ENCODE results near the gene C1QTNF6. TPM values are rescaled to one million over a fixed set of nuclear protein-coding genes. Genes with fewer than 3 reads are reported as not detected.
A peak's percentile ranks its signal among the peaks of the same experiment; 100 is the strongest.

Gene C1QTNF6
- total and polyA plus RNA-seq, 2 donors (not counting 1 experiment from before 2014, with no cell fraction given) = 3.5 to 7.4 TPM

DNA sequence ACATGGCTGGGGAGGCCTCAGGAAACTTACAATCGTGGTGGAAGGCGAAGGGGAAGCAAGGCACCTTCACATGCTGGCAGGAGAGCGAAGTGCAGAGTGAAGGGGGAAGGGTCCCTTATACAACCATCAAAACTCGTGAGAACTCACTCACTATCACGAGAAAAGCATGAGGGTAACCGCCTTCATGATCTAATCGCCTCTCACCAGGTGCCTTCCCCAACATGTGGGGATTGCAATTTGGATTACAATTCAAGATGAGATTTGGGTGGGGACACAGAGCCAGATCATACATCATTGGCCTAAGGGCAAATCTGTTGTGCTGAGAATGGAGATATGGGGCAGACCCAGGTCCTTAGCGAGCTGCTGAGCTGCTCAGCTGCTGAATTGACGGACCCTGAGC lies 13.1 kb downstream of the C1QTNF6 start:
- TF ChIP-seq, protein P1, sequence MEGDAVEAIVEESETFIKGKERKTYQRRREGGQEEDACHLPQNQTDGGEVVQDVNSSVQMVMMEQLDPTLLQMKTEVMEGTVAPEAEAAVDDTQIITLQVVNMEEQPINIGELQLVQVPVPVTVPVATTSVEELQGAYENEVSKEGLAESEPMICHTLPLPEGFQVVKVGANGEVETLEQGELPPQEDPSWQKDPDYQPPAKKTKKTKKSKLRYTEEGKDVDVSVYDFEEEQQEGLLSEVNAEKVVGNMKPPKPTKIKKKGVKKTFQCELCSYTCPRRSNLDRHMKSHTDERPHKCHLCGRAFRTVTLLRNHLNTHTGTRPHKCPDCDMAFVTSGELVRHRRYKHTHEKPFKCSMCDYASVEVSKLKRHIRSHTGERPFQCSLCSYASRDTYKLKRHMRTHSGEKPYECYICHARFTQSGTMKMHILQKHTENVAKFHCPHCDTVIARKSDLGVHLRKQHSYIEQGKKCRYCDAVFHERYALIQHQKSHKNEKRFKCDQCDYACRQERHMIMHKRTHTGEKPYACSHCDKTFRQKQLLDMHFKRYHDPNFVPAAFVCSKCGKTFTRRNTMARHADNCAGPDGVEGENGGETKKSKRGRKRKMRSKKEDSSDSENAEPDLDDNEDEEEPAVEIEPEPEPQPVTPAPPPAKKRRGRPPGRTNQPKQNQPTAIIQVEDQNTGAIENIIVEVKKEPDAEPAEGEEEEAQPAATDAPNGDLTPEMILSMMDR (conservative IDR thresholded peaks at IDR 0.05 in 1 of 2, IDR thresholded peaks at IDR 0.05 in 1 of 2; ENCODE audit: low read depth in 1 of 2, low read length in 2 of 2) = no peak
- no peak for TF ChIP-seq EZH2 (IDR thresholded peaks at IDR 0.05; ENCODE audit: low read length, missing control alignments)
- H3K4me1 ChIP-seq (ENCODE audit: control insufficient read depth, extremely low read depth, insufficient read depth, low read length) = peaks cover 14% of the 10 kb centered on the region

DNA sequence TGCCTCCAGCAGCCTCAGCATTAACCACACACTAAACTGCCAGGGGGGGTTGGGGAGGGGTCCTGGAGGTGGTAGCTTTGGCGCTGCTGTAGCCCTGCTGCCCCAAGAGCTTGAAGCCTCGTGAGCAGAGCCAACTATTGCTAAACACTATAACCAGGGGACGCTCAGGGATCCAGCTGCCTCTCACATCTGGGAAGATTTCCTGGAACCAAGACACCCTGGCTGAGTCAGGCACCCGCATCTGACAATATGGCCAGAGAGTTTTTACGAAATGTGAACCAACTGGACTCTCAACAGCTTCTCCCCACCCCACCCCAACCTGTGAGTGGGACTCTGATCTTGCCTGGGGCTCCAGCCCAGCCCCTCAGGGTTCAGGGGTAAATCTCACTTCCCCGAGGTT lies 14.3 kb downstream of the C1QTNF6 start:
- peak in 1 of 2 donors; percentile 75 for DNase-seq (ENCODE audit: low read depth in 2 of 2)
- Histone ChIP-seq H3K4me3 (replicated peaks in 1 of 4; ENCODE audit: control extremely low read depth in 1 of 4, insufficient read depth in 1 of 4, low read depth in 3 of 4, low read length in 4 of 4) (no peak overlapping the region), H3K79me2 (ENCODE audit: control insufficient read depth, insufficient read depth, low read length) (no peaks in the 10 kb centered on the region), H3K27ac (ENCODE audit: insufficient read depth, low read length) (no peak overlapping the region), H3K36me3 (ENCODE audit: control insufficient read depth, insufficient read depth, low read length) (no peaks in the 10 kb centered on the region), H3K9me3 (ENCODE audit: control insufficient read depth, insufficient read depth, low read depth, low read length) (no peaks in the 10 kb centered on the region), H2AFZ (ENCODE audit: low read length) (no peak overlapping the region), H3K27me3 (ENCODE audit: control insufficient read depth, insufficient read depth, low read length) (peaks cover 3% of the 10 kb centered on the region), H3K9ac (ENCODE audit: insufficient read depth, low read length) (no peak overlapping the region), H4K20me1 (ENCODE audit: control insufficient read depth, extremely low read depth, insufficient read depth, low read length) (no peaks in the 10 kb centered on the region), H3K4me2 (ENCODE audit: extremely low read depth, insufficient read depth, low read length) (no peak overlapping the region), H3K4me1 (ENCODE audit: control insufficient read depth, extremely low read depth, insufficient read depth, low read length) (peaks cover 14% of the 10 kb centered on the region)
- TF ChIP-seq, protein P1 (conservative IDR thresholded peaks at IDR 0.05 in 1 of 2, IDR thresholded peaks at IDR 0.05 in 1 of 2; ENCODE audit: low read depth in 1 of 2, low read length in 2 of 2) = no peak
- no peak for TF ChIP-seq EZH2 (IDR thresholded peaks at IDR 0.05; ENCODE audit: low read length, missing control alignments)

More for the DNA sequence above, 13.1 kb downstream of the C1QTNF6 start:
- DNase-seq (ENCODE audit: low read depth in 2 of 2) = no peak
- no peaks in the 10 kb centered on the region for H3K79me2 ChIP-seq (ENCODE audit: control insufficient read depth, insufficient read depth, low read length)
- peaks cover 3% of the 10 kb centered on the region for H3K27me3 ChIP-seq (ENCODE audit: control insufficient read depth, insufficient read depth, low read length)
- no peaks in the 10 kb centered on the region for H4K20me1 ChIP-seq (ENCODE audit: control insufficient read depth, extremely low read depth, insufficient read depth, low read length)
- H3K4me3 ChIP-seq (replicated peaks in 1 of 4; ENCODE audit: control extremely low read depth in 1 of 4, insufficient read depth in 1 of 4, low read depth in 3 of 4, low read length in 4 of 4) = no peak overlapping the region
- no peaks in the 10 kb centered on the region for H3K36me3 ChIP-seq (ENCODE audit: control insufficient read depth, insufficient read depth, low read length)
- H3K9ac ChIP-seq (ENCODE audit: insufficient read depth, low read length) = no peak overlapping the region
- H3K4me2 ChIP-seq (ENCODE audit: extremely low read depth, insufficient read depth, low read length) = no peak overlapping the region
- no peak overlapping the region for H2AFZ ChIP-seq (ENCODE audit: low read length)
- H3K27ac ChIP-seq (ENCODE audit: insufficient read depth, low read length) = no peak overlapping the region
- no peaks in the 10 kb centered on the region for H3K9me3 ChIP-seq (ENCODE audit: control insufficient read depth, insufficient read depth, low read depth, low read length)

DNA sequence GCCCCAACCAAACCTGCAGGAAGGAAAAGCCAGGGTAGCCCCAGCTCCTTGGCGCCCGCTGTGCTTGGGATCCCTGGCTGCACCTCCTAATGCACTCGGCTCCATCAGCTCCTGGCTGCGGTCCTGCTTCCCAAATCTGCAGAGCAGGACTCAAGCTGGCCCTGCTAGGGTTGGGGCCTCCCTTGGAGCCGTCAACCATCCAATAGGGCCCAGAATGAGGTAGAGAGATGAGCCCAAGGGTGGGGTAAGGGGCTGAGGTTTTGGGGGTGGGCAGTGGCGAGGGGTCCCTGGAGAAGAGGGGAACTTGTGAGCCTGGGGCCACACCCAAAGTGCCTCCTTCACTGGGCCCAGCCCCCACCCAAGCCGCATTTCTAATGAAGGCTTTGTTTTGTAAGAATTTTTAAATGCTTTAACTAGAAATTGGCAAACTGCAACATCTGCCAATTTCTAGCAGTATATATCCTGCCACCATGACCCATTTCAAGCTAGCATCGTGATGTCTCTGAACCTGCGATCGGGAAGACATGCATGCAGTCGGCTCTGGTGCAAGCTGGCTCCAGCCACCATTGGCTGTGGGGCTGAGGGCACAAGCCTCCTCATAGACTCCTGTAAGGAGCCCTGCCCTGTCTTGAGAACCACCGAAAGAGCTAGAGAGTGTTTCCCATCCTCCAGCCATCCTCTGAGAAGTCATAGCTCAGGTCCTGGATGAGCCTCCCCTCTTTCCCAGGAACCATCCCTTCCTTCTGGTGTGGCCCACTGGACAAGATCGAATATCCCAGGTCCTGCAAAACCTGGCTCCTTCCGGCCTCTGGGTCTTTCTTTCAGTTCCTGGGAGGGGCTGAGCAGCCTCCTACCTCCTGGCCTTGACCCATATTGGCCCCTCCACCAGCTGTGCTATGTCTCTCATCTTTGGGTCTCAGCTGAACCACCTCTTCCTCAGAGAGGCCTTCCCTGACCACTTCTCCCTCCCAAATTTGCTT lies 15.5 kb downstream of the C1QTNF6 start:
- H4K20me1 ChIP-seq (ENCODE audit: control insufficient read depth, extremely low read depth, insufficient read depth, low read length) = no peaks in the 10 kb centered on the region
- no peak overlapping the region for H3K4me2 ChIP-seq (ENCODE audit: extremely low read depth, insufficient read depth, low read length)
- no peak for DNase-seq (ENCODE audit: low read depth in 2 of 2)
- no peak for TF ChIP-seq EZH2 (IDR thresholded peaks at IDR 0.05; ENCODE audit: low read length, missing control alignments)
- TF ChIP-seq, protein P1 (conservative IDR thresholded peaks at IDR 0.05 in 1 of 2, IDR thresholded peaks at IDR 0.05 in 1 of 2; ENCODE audit: low read depth in 1 of 2, low read length in 2 of 2) = no peak
- no peak overlapping the region for H3K4me3 ChIP-seq (replicated peaks in 1 of 4; ENCODE audit: control extremely low read depth in 1 of 4, insufficient read depth in 1 of 4, low read depth in 3 of 4, low read length in 4 of 4)
- H2AFZ ChIP-seq (ENCODE audit: low read length) = no peak overlapping the region
- no peaks in the 10 kb centered on the region for H3K79me2 ChIP-seq (ENCODE audit: control insufficient read depth, insufficient read depth, low read length)
- no peak overlapping the region for H3K9ac ChIP-seq (ENCODE audit: insufficient read depth, low read length)
- H3K27me3 ChIP-seq (ENCODE audit: control insufficient read depth, insufficient read depth, low read length) = peaks cover 12% of the 10 kb centered on the region
- peaks cover 14% of the 10 kb centered on the region for H3K4me1 ChIP-seq (ENCODE audit: control insufficient read depth, extremely low read depth, insufficient read depth, low read length)
- H3K36me3 ChIP-seq (ENCODE audit: control insufficient read depth, insufficient read depth, low read length) = no peaks in the 10 kb centered on the region
- H3K9me3 ChIP-seq (ENCODE audit: control insufficient read depth, insufficient read depth, low read depth, low read length) = no peaks in the 10 kb centered on the region
- H3K27ac ChIP-seq (ENCODE audit: insufficient read depth, low read length) = no peak overlapping the region

Data from fibroblast of lung (primary cell).